KOPT-K1 (cell line): ENCODE data around the gene DDX6.
A peak's percentile ranks its signal among the peaks of the same experiment; 100 is the strongest.

Experiments used
- H3K27ac ChIP-seq: fragments of 200-600 bp; sonication (generic); 2 replicates; pipeline ENCODE4 v1.5.1; 2016; ENCODE audit warnings: antibody characterized with exemption, mild to moderate bottlenecking, low read depth, low read length; ENCODE audit not compliant: poor library complexity, severe bottlenecking
- H3K36me3 ChIP-seq: fragments of 200-600 bp; sonication (generic); 2 replicates; pipeline ENCODE4 v1.5.1; 2017; ENCODE audit warnings: antibody characterized with exemption, mild to moderate bottlenecking, low read length, moderate library complexity; ENCODE audit not compliant: insufficient read depth
- H3K9me3 ChIP-seq: fragments of 200-600 bp; sonication (generic); 2 replicates; pipeline ENCODE4 v1.5.1; 2017; ENCODE audit warnings: antibody characterized with exemption, low read length, mild to moderate bottlenecking; ENCODE audit not compliant: insufficient read depth, poor library complexity, severe bottlenecking

The DDX6 gene

DNA sequence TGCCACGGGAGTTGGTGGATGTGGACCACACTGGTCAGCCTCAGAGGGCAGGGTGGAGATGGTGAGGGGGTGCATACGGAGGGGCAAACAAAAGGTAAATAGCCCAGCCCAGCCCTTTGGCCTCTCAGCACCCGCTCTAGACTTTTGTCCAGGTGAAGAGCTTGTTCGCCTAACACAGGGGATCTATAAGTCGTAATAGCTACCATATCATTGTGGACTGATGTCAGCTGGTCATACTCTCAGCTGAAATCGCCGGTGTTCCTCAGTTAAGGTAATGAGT lies 84.5 kb downstream of the DDX6 start:
- Histone ChIP-seq H3K36me3 (no peaks in the 10 kb centered on the region), H3K27ac (no peak overlapping the region), H3K9me3 (no peaks in the 10 kb centered on the region)

DNA sequence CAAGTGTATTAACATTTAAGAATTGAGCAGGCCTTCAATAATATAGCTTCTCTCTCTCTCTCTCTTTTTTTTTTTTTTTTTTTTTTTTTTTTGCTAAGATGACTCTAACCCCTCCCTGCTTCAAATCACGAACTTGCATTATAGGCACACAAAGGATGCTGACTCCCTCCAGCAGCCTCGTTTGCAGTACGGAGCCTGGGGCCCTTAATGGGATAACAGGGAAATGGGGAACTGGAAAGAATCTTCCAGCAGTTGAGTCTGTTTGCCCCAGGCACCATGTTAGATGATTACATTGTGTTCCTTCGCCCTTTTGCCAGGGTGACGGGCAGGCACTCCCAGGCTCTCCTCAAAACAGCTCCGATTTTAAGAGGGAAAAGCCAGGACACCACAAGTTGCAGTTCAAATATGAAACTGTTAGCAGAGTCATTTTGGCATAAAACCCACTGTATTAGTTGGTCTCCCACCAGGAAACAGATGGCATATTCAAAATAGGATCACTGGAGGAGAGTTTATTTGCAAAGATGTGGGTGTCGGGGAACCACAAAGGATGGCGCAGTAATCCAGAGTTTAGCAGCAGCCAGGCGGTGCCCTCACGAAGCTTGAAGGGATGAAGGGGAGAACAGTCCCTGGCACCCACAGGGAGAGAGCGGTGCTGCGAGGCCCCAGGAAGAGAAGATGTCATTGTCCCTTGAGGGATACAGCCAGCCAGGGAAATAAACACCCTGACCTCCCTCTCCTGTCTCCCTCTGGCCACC lies 85.0 kb downstream of the DDX6 start:
- no peaks in the 10 kb centered on the region for H3K36me3 ChIP-seq
- no peaks in the 10 kb centered on the region for H3K9me3 ChIP-seq
- no peak overlapping the region for H3K27ac ChIP-seq

- peak overlapping the region; percentile 23 for H3K27ac ChIP-seq
- H3K36me3 ChIP-seq, result no peaks in the 10 kb centered on the region
- H3K9me3 ChIP-seq, result peaks cover 4% of the 10 kb centered on the region
Measured at GRCh38 chr11:118705111-118705741, 85.7 kb downstream of the DDX6 start.

DNA sequence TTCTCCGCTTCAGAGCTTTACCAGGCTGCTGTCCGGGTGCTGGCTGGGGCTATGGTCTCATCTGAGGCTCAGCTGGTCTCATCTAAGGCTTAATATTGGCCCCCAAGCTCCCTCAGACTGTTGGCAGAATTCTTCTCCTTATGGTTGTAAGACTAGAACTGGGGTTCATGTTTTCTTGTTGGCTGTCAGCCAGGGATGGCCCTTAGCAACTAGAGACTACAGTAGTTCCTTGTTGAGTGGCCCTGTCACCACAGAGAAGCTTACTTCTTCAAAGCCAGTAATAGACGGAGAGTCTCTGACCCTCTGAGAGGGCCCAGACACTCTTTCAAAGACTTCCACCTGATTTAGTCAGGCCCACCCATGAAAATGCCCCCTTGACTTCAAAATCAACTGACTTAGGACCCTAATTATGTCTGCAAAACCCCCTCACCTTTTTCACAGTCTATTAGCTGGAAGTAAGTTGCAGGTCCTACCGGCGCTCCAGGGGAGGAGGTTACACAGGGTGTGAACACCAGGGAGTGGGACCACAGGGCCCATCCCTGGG lies 87.3 kb downstream of the DDX6 start:
- Histone ChIP-seq H3K36me3 (no peaks in the 10 kb centered on the region), H3K27ac (no peak overlapping the region), H3K9me3 (peaks cover 6% of the 10 kb centered on the region)

DNA sequence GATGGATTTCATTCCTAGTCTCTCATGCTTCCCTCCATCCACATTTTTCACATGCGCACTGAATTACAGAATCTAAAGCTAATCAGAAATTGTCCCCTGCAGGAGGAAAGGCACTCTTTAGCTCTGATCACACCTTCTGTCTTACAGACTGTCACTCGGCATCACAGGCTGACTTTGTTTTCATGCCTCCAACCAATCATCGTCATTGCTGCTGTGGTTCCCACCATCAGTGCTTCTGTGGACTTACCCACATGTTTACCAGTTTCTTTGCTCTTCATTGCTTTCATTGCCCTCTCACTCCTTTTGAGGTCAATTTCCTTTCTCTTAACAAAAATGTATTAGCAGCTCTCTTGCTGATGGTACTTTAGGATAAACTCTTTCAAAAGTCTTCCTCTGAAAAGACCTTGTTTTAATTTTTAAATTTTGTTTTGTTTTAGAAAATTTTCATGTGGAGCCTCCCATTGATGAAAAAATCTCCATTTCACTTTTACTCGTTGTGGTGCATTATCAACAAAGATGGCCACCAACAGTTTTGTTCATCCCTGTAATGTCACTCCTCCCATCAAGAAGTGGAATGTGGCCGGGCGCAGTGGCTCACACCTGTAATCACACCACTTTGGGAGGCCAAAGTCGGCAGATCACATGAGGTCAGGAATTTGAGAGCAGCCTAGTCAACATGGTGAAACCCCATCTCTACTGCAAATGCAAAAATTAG lies 91.3 kb downstream of the DDX6 start:
- H3K27ac ChIP-seq, result peak overlapping the region; percentile 34
- H3K36me3 ChIP-seq, result no peaks in the 10 kb centered on the region
- H3K9me3 ChIP-seq, result peaks cover 6% of the 10 kb centered on the region
